Glomerular visceral epithelial cell (primary cell): ENCODE measurements around the gene DGKE.

Experiments used
- DNase-seq: peaks from one replicate; pipeline ENCODE4 v3.0.0-alpha.2; 2016; ENCODE audit errors: extremely low spot score

DGKE gene

DNA sequence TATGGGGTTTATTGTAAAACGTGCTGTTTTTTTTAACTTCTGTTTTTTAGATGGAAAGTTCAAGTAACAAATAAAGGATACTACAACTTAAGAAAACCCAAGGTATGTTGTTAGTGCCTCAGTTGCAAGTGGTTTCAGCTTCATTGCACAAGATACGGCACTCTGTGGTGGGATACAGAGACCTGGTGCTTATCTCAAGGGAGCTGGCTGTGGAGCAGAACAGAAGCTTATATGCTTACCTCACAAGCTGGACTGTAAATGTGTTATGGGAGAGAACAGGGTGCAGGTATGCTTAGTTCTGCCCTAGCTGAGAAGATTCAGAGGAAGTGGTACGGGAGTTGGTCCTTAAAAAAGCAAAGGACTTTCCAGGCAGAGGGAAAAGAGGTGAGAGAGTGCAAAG lies 15.2 kb downstream of the DGKE start:
- DNase-seq: no peak

DNA sequence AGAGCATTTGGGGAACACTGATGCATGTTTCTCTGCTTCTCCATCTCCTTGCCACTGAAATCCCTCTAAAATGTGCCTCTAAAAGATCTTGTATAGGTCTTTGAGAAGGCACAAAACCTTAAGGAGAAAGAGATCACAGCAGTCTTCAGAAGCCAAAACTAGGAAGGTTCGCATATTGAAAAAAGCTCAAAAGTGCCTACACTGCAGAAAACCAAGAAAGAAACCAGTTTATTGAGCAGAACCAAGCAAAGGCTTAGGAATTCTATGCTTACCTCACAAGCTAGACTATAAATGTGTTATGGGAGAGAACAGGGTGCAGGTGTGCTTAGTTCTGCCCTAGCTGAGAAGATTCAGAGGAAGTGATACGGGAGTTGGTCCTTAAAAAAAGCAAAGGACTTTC lies 16.6 kb downstream of the DGKE start:
- no peak for DNase-seq

DNA sequence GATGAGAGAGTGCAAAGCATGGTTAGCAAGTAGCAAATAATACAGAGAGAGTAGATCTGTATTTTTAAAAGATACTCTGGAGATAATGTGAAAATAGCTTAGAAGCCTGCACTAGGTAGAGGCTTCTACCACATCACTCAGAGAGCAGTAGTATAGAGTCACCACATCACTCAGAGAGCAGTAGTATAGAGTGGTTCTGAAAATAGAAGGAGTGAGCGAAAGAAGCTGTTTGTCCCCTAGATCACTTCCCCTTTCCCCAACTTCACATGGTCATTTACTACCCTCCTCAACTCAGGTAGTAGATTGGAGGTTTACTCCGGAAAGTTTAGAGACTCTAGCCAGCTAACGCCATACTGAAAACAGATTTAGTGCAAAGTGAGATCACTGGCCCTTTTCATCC lies 17.1 kb downstream of the DGKE start:
- DNase-seq: no peak

DNA sequence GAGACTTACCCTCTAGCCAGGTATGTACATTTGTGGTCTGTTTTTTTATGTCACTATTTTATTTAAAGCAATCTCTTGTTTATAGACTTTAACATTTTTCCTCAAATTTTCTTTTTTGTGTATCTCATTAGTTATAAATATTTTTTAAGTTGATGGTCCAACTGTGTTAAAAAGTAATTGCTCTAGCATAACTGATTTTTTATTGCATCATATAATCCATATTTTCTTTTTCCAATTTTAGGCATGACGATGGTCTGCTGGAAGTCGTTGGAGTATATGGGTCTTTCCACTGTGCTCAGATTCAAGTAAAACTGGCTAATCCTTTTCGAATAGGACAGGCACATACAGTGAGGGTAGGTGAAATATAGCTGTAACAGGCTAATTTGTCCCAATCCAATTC lies 27.9 kb downstream of the DGKE start:
- no peak for DNase-seq

DNA sequence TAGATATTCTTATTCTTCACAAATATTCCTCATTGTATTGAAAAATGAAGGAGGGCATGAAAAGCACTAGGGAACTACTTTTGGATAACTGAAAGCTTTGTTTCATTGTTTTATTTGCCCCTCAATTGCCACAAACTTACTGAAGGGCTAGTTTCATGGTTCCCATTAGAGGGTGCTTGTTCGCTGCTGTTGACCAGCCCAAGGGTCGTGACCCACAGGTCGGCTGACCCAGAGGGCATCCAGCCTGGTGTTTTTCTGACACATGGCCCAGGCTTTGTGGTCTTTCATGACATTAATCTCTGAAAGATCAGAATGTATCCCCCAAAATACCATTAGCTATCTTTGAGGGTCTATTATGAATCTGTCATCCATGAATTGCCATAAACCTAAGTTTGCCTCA lies 30.0 kb downstream of the DGKE start:
- no peak for DNase-seq

DNA sequence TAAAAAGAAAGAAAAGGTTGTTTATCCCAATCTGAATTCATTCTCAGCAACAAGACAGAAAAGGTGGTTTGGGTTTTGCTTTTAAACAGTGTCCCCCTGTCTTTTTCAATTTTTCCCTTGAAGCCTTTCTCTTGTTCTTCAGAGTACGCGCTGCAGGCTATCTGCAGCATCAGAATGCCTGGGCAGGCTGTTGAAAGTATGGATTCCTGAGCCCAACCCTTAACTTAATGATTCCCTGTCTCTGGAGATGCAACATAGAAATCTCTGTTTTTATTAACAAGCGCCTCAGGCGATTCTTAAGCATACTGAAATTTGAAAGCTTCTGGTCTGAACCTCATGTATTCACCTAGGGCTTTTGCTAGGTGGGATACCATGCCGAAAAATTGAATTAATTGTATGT lies 32.1 kb downstream of the DGKE start:
- no peak for DNase-seq

DNA sequence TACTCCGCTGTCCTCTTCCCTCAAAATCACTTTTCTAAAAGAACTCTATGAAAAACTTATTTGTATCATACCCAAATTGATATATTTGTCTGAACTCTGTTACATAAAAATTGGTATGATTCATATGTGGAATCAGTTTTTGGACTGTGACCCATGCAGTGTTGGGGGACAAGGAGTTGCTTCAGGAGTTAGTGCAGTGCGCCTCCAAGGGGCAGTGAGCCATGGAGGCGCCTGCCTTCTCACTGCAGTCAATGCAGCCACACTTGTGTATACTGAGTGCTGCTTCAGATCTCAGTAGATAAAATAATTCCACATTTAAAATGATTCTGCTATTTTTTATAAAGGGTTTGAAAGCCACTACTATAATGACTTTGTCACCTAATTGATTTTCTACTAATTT lies 32.5 kb downstream of the DGKE start:
- no peak for DNase-seq

DNA sequence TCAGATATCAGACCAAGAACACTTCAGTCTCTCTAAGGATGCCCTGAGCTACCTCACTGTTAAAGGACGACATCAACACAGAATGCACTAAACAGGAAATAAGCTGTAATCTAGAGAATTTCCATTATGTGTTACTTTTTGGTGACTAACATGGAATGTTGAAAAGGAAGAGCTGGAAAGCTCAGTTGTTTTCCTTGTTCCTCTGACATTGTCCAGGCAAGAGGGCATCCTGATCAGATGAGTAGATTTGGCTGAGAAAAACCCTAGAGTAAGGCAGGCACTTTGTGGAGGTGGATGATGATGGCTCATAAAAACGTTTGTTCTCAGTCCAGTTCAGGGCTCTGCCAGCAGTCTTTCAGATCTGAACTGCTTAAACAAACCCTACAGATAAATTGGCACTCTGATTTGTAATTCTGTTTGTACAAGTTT lies 34.0 kb downstream of the DGKE start:
- no peak for DNase-seq

DNA sequence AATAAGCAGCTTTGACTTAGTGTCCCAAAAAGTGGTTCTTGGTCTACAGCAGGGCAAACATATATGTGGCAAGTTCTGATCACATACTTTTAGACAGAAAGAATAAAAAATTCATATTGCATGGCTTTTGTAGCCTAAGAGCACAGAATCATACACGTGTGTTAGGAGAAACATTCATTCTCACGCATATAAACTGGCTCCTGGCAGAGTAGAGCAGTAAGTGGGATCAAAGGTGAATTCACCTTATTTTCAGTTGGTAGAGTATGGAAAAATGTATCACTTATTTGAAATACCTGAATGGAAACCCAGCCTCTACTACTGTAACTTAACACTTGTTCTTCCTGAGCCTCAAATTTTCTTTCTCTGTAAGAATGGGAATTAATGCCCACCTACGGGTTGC lies 34.8 kb downstream of the DGKE start:
- no peak for DNase-seq

DNA sequence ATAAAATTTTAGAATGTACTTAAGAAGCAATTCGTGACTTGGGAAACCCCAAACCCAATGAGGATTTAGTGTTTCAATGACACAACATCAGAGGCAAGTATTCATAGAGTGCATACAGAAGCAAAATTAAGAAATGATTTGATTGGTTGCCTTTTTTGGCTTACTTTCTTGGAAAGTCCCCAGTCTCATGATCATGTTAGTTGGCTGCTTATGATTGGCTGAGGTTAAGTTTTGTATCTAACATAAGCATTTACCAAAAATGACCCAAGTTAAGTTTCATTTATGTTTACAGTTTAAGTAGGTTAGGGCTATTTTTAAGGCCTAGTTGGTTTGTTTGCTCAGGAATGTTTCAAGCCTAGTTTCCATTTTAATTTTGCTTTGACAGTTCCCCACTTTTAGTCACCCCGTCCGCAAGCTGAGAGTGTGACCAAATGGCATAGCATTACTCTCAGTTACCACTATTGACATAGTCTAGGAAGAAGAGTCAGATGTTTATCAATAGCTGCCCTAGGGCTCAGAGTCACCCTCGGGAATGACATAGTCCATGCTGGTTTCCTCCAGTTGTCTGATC lies 36.2 kb downstream of the DGKE start:
- DNase-seq: no peak

DNA sequence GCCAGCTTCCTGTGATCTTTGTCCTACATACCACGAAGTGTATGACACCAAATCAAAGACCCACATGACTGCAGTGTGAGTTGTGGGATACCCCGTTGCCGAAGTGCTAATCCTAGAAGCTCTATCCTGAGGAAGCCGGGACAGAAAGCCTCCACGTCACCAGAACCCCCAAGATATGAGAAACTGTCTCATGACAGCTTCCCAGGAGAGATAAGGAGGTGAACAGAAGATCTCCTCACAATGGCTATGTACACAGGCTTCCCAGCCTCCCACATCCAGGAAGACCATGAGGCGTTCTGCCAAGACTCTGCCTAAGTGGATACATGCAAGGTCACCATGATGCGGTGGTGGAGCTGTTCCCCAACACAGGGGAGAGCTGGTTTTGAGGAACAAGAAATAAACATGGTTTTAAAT lies 42.8 kb downstream of the DGKE start:
- DNase-seq: no peak

DNA sequence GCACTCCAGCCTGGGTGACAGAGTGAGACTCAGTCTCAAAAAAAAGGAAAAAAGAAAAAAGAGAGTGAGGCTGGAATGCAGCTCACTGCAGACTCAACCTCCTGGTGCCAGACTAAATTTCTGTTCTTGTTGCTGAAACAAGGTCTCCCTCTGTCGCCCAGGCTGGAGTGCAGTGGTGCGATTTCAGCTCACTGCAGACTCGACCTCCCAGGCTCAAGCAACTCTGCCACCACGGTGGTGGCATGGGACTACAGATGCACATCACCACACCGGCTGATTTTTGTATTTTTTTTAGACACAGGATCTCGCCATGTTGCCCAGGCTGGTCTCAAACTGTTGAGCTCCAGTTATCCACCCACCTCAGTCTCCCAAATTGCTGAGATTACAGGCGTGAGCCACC lies 45.3 kb downstream of the DGKE start:
- DNase-seq: no peak

DNA sequence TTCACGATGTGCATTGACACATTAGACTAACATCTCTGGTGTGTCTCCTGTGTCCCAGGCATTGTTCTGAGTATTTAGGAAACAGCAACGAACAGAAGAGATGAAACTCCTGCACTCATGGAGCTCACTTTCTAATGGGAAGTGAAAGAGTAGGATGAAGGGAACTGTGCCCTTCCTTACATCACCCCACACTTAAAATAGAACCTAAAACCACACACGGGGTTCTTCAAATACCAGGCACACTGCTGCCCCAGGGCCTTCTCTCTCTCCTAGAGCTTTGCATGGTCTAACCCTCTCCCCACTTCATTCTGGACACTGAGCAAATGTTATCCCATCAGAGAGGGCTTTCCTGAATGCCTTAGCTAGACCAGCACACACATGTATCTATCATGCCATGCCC lies 46.2 kb downstream of the DGKE start:
- no peak for DNase-seq

DNA sequence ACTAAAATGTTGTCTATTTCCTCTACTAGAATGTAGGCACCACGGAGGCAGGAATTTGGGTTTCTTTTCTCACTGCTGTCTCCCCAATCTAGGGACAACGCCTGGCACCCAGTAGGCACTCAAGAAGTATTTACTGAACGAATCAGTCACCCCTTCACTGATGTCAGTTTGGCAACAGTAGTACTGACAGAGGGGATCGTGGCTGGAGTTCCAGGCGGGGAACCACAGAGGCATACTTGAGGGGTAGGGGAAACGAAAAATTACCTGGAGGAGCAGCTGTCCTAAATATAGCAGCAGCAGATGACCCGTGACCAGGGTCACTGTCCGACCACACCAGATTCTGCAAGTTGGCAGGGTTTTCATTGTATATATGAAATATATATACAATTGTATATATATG lies 46.6 kb downstream of the DGKE start:
- DNase-seq: no peak

DNA sequence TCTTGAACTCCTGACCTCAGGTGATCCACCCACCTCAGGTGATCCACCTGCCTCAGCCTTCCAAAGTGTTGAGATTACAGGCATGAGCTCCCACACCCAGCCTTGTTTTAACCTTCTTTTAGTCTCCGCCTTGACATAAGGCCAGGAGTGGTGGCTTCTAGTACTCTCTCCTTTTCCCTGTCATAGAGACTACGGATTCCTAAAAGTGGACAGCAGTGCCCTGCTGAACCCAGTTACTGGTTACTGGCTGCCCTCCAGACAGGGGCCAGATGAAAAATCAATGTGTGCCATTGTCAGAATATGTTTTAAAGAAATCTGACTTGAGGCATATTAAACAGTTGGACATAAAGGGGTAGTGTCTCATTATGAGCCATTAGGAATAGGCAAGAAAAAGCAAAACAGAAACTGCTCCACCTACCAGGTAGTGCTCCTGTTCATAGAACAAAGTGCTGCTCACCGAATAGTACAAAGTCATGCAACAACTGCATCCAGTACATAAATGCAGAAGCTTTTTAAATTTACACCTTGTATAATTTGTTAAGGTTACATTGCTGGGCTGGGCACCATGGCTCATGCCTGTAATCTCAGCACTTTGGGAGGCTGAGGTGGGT lies 47.8 kb downstream of the DGKE start:
- no peak for DNase-seq

DNA sequence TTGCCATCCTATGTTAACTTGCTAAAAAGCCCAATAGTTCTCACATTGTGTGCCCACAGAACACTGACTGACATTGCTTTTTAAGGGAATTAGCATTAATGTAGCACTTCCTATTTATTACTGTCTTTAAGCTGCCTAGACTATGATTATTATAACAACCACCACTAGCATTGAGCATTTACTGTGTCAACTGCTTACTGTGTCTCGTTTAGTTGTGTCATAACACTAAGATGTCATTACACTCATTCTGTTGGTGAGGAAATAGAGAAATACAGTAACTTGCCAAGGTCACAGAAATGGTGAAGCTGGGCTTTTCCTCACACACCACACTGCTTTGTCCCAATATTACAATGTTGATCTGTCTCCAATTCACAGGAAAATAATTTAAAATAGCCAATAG lies 49.7 kb downstream of the DGKE start:
- no peak for DNase-seq

DNA sequence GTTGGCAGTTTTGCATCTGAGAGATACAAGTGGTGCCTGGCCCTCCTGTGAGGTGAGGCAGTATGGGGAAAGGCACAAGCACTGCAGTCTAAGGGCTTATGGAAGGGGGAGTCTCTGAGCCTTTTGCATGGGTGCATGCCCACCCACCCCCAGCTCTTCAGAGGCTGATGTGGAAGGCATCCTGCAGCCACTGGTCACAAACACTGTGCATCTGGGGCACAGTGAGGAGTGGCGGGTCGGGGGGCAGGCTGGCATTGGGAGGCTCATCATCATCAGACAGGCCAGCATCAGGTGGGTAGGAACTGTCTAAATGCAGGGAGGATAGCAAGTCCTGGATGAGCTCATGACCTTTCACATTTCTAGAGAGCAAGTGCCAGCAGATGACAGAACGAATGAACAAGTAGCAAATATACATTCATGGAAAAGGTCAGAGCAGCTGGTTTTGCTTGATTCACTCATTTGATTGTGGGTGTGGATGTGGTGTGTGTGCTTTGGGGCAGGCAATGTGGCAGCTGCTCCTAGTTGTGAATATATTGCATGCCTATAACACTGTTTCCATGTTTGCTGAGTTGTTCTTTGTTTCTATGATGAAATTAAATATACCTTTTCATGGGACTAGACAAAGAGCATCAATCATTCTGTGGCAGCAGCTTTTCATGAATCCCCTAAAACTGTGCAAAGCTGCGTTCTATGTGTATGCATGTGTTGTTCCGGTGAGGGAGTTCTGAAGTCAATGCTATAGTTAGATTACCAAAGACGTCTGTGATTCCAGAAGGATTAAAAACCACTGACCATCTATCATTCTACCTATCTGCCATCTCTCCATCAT lies 50.7 kb downstream of the DGKE start:
- no peak for DNase-seq

DNA sequence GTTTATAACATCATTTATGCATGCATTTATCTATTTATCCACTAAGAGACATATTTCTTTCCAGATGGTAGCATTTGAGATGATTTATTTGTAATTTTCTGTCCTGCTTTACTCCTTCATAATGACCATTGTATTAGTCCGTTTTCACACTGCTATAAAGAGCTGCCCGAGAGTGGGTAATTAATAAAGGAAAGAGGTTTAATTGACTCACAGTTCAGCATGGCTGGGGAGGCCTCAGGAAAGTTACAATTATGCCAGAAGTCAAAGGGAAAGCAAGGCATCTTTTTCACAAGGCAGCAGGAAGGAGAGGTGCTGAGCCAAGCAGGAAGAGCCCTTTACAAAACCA lies 51.3 kb downstream of the DGKE start:
- no peak for DNase-seq

DNA sequence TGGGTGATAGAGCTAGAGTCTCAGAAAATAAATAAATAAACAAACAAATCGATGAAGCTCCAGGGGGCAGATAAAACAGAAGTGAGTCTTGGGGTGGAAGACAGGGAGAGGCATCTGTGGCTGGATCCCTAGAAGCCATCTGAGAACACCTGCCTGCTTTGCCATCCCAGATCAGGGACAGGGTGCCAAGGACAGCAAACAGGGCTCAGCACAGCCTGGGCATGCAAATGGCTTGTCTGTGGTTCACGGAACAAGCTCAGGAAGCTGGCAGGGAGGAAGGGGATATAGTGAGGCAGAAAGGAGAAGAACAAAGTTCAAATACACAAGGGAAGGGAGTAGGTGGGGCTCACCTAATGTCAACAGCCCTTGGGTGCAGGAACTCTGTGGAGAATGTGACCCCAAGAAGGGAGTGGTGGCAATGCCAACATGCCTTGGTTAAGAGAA lies 52.4 kb downstream of the DGKE start:
- no peak for DNase-seq

DNA sequence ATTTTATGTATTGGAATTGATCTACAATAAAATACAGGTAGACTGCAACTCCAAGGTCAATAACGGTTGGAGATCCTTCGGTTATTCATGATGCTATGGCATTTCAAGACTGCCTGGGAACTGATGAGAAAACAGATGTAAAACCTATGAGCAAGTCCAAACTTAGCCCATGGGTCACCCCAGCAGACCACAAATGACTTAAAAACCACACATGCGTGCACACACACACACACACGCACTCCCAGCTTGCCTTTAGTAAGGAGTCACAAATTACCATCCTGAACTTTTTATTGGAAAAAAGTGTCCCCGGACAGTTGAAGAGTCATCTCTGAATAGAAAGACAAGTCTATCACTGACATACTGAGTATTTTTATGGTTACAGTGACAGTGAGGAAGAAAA lies 53.2 kb downstream of the DGKE start:
- DNase-seq: no peak

DNA sequence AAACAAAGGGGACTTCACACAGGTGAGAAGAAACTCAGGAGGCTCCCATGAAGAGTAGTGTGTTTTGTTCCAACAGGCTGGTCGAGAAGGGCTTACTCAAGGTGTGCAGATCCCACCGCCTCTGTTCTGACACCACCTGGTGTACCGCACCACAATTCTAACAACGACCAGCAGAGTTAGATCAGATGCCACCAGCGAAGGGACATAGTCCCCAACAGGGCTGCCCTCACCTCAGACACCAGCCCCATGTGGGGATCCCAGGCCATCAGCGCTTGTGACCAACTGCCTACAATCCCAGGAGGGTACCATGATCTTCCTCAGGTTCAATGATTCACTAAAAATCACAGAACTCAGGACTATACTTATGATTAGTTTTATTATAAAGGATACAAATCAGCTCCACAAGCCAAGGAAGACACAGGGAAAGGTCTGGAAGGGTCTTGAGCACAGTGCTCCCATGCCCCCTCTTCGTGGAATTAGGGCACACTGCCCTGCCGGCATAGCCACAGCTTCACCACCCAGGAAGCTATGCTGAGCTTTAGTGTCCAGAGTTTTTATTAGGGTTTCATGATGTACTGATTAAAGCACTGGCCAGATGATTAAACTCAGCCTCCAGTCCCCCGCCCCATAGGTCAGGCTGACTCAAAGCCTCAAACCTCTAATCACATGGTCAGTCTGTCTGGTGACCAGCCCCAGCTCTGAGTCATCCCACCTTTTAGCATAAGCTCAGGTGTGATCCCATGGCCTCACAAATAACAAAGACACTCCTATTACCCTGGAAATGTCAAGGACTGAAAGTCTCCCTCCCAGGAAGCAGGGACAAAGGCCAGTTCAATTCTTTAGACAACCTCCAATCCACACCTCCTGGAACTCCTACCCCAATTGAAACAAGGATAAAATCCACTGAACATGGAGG lies 53.9 kb downstream of the DGKE start:
- no peak for DNase-seq

DNA sequence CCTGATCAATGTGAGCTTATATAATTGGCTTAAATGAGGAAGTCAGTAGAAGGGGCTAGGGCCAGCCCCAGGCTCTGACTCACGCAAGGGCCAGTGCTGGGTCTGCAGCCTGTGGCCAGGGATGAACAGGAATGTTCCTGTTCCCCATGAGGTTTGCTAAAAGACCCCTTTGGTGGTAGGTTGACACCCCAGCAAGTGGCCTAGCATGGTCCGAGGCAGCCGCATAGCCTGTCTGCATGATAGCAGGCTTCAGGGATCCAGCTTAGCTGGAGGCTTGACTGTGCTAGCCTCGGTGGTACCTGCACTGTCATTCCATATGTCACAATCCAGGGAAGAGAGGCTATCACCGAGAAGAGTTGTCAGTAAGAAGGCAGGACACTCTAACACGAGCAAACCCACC lies 56.4 kb downstream of the DGKE start:
- no peak for DNase-seq
